Stimulated activated CD4-positive, alpha-beta T cell treated with anti-CD3 and anti-CD28 coated beads, TNF-alpha, amount 100 ng/mL, for 4 hours (primary cell): Measurements from ENCODE around the gene ANO1.

Source experiments
- DNase-seq, 3 experiments: peaks; one replicate each; pipeline ENCODE4 v3.0.0-alpha.2; 2020; ENCODE audit warnings: low read depth in 3 of 3

Gene ANO1

GRCh38 chr11:70072861-70073755 is 5.0 kb upstream of the ANO1 start:
- no peak for DNase-seq

GRCh38 chr11:70073871-70074371 is 4.2 kb upstream of the ANO1 start:
- no peak for DNase-seq

GRCh38 chr11:70074746-70075145 is 3.4 kb upstream of the ANO1 start:
- no peak for DNase-seq

DNA sequence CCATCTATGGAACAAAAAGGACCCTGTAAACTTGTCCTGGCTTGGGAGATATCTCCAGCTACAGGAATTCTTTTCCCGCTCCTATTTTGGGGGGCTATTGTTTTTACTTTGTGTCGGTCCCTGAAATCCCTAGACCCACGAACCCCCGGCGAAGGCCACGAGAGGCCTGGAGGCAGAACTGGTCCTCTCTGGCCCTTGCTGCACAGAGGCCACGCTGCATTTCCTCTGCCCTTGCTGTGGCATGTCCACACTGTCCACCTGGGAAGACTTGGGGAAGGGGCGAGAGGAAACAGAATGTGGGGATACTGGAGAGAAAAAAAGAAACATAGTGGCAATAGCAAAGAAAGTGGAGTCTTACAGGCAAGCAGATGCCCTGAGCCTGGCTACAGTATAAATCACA is 2.3 kb upstream of the ANO1 start:
- no peak for DNase-seq

DNA sequence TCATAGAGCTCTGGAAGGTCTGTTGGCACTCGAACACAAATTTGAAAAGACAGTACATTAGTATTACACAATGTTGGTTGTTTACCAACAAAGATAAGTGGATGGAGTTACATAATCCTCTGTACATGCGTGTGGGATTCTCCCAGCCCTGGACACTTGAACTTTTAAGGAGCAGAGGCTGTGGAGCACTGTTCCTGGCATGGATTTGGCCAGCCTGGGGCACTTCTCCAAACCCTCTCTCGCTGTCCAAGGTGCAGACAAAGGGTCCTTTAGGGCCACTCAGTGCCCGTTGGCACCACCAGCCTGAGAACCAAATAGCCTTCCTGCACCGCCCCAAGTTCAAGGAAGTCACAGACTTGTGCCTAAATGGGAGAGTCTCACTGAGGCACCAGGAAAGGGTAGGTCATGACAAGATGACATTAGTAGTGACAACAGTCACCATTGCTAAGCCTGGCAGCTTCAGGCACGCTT is 1.6 kb upstream of the ANO1 start:
- no peak for DNase-seq

GRCh38 chr11:70077411-70078094 is 564 bp upstream of the ANO1 start:
- DNase-seq, result no peak

DNA sequence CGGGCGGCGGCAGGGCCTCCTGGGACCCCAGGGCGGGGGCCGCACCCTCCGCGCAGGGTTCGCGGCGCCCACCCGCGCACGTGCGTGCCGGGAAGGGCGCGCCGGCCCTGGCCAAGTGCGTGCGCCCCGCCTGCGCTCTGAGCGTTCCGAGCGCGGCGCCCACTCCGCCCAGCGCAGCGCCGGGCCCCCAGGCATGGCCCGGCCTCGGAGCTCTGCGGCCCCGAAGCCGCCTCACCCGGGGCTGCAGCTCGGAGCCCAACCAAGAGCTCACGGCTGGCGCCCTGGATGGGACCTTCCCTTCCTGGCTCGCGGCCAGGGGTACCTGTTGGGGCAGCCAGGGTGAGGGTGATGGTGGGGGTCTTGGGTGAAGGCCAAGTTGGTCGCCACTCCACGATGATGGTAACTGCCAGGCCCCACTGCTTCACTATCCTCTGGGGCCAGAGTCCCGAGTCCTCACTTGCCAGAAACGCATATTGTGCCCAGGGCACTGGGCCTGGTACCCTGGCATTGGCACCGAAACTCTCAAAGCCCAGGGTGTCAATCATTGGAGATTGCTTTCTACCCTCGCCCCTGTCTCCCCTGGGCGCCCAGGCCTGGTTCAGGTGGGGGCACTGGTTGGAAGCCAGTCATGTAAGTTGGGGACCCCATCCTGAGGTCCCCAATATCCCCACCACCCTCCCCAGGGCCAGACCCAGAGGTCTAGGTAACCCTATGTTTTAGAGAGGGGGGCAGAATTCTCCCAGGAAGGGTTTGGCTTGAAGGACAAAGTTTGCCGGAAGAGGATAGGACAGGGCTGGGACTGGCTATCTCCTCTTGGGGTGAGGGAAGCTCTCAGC is 882 bp downstream of the ANO1 start:
- DNase-seq, result no peak

- no peak for DNase-seq
Measured at GRCh38 chr11:70079691-70080090, 1.6 kb downstream of the ANO1 start.

GRCh38 chr11:70080763-70081162 is 2.6 kb downstream of the ANO1 start:
- no peak for DNase-seq

DNA sequence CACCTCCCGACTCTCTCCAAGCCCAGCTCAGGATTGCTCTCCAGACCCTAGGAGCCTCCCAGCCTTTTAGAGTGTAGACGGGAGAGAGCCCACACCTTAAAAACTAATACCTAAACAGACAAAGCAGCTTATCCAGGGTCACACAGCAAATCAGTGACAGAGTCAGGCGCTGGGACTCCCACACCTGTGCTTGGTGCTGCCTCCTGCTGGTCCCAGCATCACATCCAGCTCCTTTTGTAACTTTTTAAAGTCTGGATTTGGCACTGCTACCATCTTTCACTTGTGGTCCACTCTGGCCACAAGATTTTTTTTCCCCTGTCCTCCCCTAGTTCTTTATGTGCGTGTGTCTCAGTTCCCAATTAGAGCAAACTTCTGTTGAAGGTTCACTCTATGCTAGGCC is 4.7 kb downstream of the ANO1 start:
- DNase-seq, result no peak

DNA sequence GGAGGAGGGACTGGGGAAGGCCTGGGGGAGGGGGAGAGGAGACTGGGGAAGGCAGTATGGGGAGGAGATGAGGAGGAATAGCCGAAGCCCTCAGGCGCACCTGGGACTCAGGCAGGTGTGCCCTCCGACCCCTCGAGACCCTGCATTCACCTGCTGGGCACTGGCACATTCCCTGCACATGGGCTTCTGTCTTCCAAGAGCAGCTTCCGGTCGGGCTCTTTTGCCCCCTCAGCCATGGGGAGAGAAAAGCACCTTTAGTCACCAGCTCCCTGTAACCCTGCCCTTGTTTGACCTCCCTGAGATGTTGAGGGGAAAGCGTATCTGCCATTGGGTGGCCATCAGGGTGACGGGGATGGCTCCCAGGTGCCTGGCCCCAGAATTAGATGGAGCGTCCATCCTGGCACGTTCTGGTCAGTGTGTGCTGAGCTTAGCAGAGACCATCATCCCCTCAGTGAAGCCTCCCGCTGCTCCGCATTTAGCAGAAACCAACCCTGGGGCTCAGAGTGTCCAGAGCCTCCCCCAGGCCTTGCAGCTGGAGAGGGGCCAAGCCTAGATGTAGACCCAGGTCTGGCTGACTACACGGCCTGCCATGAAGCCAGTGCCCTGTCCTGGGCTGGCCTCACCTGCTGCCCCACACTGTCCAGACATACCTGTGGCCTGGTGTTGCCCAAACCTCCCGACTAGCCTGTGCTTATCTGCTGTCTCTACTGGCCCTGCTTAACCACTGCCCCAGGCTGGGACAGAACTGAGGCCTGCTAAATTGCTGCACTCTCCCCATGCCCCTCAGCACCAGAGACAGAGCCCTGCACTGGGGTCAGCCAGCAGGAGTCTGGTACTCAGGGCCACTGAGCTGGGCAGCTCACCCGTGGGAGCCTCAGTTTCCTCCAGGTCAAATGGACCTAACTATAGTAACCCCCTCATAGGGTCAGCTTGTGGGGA is 6.2 kb downstream of the ANO1 start:
- DNase-seq, result no peak

DNA sequence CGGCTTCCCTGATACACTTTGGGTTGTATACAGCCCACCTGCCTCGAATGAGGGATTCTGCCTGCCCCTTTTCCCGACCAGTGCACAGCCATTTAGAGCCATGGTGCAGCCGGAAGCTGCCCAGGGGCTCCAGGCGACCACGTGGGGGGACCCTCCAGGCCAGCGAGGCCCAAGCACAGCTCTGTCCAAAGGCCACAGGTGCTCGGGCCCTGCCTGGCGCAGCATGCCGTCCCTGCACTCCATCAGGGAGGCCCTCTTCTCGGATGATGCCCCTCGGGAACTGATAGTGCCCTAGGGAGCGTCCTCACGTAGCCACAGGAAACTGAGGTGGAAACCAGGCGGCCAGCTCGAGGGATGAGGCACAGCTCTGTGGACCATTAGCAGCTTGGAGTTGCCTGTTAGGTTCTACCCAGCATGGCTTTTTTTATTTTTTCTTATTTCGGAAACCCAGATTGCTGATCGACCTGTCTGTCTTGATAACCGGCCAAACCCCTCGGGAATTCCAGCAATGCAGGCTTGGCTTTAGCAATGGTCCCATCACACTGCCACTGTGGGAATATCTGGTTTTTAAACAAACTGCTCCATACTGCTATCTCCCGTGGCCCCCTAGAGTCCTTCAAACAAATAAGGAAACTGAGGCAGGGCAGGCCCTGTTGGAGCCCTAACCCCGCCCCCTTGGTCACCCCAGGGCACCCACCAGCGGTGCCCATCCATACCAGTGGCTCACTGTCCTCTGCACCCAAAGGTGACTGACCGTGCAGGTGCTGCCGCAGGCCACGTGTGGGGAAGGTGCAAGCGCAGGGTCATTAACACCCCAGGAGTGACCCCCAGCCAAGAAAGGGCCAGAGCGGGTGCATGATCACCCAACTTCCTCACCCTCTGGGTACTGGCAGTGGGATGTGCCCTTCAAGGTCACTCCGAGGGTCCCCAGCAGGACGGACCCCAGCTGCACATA is 8.0 kb downstream of the ANO1 start:
- DNase-seq, result no peak

DNA sequence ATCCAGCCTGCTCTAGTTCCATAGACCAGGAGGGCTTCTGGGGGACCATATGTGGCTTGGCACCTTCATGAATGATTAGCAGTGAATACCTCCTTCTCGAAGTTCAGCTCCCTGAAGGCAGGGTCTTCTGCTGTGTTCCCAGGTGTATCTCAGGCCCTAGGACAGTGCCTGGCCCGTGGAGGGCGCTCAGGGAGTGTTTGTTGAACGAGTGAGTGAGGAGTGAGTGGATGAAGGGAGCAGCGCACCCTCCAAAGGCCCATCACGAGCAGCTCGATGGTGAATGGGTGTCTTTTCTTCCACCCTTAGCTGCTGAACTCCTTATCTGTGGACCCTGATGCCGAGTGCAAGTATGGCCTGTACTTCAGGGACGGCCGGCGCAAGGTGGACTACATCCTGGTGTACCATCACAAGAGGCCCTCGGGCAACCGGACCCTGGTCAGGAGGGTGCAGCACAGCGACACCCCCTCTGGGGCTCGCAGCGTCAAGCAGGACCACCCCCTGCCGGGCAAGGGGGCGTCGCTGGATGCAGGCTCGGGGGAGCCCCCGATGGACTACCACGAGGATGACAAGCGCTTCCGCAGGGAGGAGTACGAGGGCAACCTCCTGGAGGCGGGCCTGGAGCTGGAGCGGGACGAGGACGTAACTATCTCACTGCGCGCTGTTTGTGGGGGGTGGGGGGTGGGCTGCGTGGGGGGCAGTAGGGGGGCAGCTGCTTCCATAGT is 9.5 kb downstream of the ANO1 start:
- DNase-seq, result no peak

DNA sequence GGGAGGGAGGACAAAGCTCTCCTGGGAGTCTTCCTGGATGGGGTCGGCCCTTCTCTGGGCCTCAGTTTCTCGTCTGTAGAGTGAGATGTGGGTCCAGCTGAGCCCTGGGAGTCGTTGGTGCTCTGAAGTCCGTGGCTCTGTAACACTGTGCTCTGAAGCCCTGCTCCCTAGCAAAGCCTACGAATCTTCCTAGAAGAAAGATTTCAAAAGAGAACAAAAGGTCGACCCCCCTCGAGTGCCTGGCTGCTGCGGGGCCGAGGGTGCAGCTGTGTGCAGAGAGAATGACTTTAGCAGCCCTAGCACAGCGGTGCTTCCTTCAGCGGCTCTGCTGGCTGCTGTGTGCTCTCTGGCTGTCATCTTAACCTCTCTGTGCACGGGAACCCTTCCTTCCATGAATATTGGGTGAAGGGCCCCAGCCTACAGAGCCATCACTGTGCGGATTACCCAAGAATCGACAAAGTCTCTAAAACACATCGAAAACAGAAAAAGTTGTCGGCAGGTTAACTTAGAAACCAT is 10.7 kb downstream of the ANO1 start:
- DNase-seq, result no peak

DNA sequence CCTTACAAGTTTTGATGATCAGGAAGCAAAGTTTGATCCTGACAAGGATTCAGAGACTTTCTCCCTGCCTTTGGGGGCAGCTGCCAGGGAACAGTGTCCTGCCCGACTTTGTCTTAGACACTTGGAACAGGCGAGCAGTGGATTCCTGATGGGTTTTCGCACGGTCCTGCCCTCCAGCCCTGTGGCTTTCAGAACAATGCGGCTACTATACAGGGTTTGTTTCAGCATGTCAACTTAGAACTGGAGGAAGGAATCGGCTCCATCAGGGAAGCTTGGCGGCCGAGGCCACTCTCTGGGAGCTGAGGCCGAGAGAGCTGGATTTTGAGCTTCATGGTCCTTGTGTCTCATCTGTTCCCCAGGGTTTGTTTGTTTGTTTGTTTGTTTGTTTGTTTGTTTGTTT is 11.5 kb downstream of the ANO1 start:
- DNase-seq, result no peak

GRCh38 chr11:70090961-70091381 is 12.9 kb downstream of the ANO1 start:
- DNase-seq, result no peak

- DNase-seq, result no peak
Measured at GRCh38 chr11:70091638-70092037, 13.5 kb downstream of the ANO1 start.

GRCh38 chr11:70092959-70093715 is 15.0 kb downstream of the ANO1 start:
- no peak for DNase-seq
